Caco-2 (cell line): ENCODE measurements around the gene PEX5L. TPM values are rescaled to one million over a fixed set of nuclear protein-coding genes. Genes with fewer than 3 reads are reported as not detected.

Source experiments
- BruUV-seq: library from RNA; stranded (reverse); fragments of 400-500 nt; replicated peaks from 2 replicates; lab custom pipeline; 2021; lab: Mats Ljungman, UMichigan
- CTCF ChIA-PET: fragments of 300-600 bp; sonication (Branson Sonifier 250); formaldehyde crosslinking; loops from one replicate; lab custom pipeline; 2022; ENCODE audit warnings: antibody characterized with exemption; lab: Charles Lee
- POLR2A ChIA-PET: fragments of 300-600 bp; sonication (Branson Sonifier 250); formaldehyde crosslinking; loops from one replicate; lab custom pipeline; 2022; ENCODE audit warnings: antibody characterized with exemption; lab: Charles Lee
- DNase-seq, 2 experiments: peaks; one replicate each; pipeline versions ENCODE4 v3.0.0 to v3.0.0-alpha.2; 2020 to 2022
- H3K27me3 ChIP-seq: replicated peaks from 2 replicates; pipeline ENCODE4 v1.6.0; 2011; ENCODE audit warnings: low read length; ENCODE audit not compliant: control insufficient read depth, insufficient read depth
- H3K36me3 ChIP-seq: 2 replicates; pipeline ENCODE4 v1.5.1; 2011; ENCODE audit warnings: low read length; ENCODE audit not compliant: control insufficient read depth, insufficient read depth
- H3K4me1 ChIP-seq: fragments of 250-450 bp; sonication (Bioruptor Pico); 2 replicates; pipeline ENCODE4 v1.5.1; 2020; ENCODE audit warnings: mild to moderate bottlenecking
- H3K4me3 ChIP-seq: 2 replicates; pipeline ENCODE4 v1.5.1; 2011; ENCODE audit warnings: low read depth, mild to moderate bottlenecking, control low read depth, low read length
- H3K9me3 ChIP-seq: fragments of 250-450 bp; sonication (Bioruptor Pico); 2 replicates; pipeline ENCODE4 v1.5.1; 2020; ENCODE audit warnings: mild to moderate bottlenecking, moderate library complexity
- H3K27ac Mint-ChIP-seq: one replicate; pipeline ENCODE4 v1.8.0; 2022; ENCODE audit warnings: mixed read lengths; ENCODE audit not compliant: unreplicated experiment
- H3K27me3 Mint-ChIP-seq: one replicate; pipeline ENCODE4 v1.8.0; 2022; ENCODE audit warnings: mixed read lengths; ENCODE audit not compliant: insufficient read depth, unreplicated experiment
- H3K36me3 Mint-ChIP-seq: one replicate; pipeline ENCODE4 v1.8.0; 2022; ENCODE audit warnings: mild to moderate bottlenecking, mixed read lengths; ENCODE audit not compliant: insufficient read depth, unreplicated experiment
- H3K4me1 Mint-ChIP-seq: one replicate; pipeline ENCODE4 v1.8.0; 2022; ENCODE audit warnings: low read depth, mixed read lengths; ENCODE audit not compliant: unreplicated experiment
- H3K4me3 Mint-ChIP-seq: one replicate; pipeline ENCODE4 v1.8.0; 2022; ENCODE audit warnings: mild to moderate bottlenecking, moderate library complexity, mixed read lengths; ENCODE audit not compliant: unreplicated experiment
- H3K9me3 Mint-ChIP-seq: one replicate; pipeline ENCODE4 v1.8.0; 2022; ENCODE audit warnings: mixed read lengths; ENCODE audit not compliant: unreplicated experiment
- CTCF ChIP-seq, 2 experiments: fragments of 200-600 bp in 1 of 2; IDR thresholded peaks; 1 replicate in 1 of 2; 2 replicates in 1 of 2; pipeline versions ENCODE4 v1.5.1 to v1.8.0; 2011 to 2022; ENCODE audit warnings: antibody characterized with exemption in 1 of 2, control low read depth in 1 of 2, inconsistent platforms in 1 of 2, low read depth in 1 of 2, low read length in 1 of 2, mild to moderate bottlenecking in 1 of 2, moderate library complexity in 1 of 2; ENCODE audit not compliant: insufficient read depth in 1 of 2, severe bottlenecking in 1 of 2, unreplicated experiment in 1 of 2
- intact Hi-C: fragments of 100-400 bp; cut with micrococcal nuclease; formaldehyde crosslinking; loops from one replicate; pipeline ENCODE4 v1.10.0; 2022; ENCODE audit not compliant: unreplicated experiment
- total RNA-seq: library from RNA; stranded (reverse); gene quantifications from 2 replicates; pipeline ENCODE4 v1.2.3, GENCODE V29; 2022

Gene PEX5L
- total RNA-seq, 1 experiment from 2014 or later = not detected

DNA sequence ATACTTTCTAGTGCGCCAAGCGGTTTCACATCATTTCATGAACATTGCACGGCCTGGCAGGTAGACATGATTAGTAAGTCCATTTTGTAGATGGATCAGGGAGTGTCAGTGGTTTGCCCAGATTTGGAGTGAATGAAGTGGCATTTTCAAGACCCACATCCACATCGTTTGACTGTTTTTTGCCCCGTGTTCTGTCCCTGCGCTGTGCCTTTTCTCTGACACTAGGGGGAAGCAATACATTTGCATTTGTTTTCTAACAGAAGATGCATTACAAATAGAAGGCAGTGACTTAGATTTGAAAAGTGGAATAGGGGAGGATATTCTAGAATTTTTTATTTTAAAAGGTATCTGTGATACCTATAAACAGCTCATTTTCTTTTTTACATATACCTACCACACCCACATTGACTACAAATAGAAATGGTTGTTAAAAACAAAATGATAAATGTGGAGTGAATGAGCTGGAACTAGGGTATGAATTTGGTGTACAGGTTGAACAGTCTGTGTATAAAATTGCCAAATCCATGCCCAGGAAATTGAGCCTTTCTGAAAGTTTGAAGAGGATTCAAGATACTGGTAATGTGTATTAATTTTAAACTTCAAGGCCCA lies 285.9 kb downstream of the PEX5L start:
- Mint-ChIP-seq H3K36me3 (peaks cover 12% of the 10 kb centered on the region), H3K27ac (no peak overlapping the region), H3K9me3 (no peaks in the 10 kb centered on the region), H3K27me3 (no peaks in the 10 kb centered on the region), H3K4me3 (no peak overlapping the region), H3K4me1 (no peaks in the 10 kb centered on the region)
- ChIA-PET POLR2A (no interaction called here), CTCF (no interaction called here)
- Histone ChIP-seq H3K9me3 (no peaks in the 10 kb centered on the region), H3K27me3 (no peaks in the 10 kb centered on the region), H3K36me3 (no peaks in the 10 kb centered on the region; the same call in 1 of the 2 replicates), H3K4me3 (no peak overlapping the region), H3K4me1 (no peaks in the 10 kb centered on the region)
- DNase-seq = peak in 1 of 2 experiments; percentile 30
- intact Hi-C loops = loop anchor here (1.0 kb wide), 1 partner anchor 60 kb away; no protein-coding TSS in a partner anchor
- peak; percentile 50 to 66 for TF ChIP-seq CTCF (IDR thresholded peaks at IDR 0.05; ENCODE audit: insufficient read depth in 1 of 2, low read depth in 1 of 2, low read length in 1 of 2, severe bottlenecking in 1 of 2, unreplicated experiment in 1 of 2)
- no TSS peak for BruUV-seq

DNA sequence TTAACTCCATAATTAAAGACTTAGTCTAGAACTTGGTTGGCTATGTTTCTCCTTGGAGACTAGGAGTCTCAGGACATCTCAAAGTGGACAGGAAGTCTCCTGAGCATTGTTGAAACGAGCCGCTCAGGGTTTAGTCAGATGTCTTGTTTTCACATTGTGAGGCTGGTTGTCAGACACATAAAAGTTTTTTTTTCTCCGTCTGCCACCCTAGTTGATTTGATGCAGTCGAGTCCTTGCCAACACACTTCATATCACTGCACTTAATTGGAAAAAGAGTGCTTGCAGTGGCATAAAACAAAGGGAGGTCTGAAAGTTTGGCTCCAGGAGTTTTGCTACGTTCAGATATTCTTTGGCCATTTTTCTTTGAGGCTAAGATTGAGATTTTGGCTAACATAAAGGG lies 291.0 kb downstream of the PEX5L start:
- no peak overlapping the region for H3K4me3 ChIP-seq
- Mint-ChIP-seq H3K27me3 (no peaks in the 10 kb centered on the region), H3K9me3 (no peaks in the 10 kb centered on the region), H3K36me3 (peaks cover 12% of the 10 kb centered on the region), H3K27ac (no peak overlapping the region), H3K4me3 (no peak overlapping the region), H3K4me1 (no peaks in the 10 kb centered on the region)
- intact Hi-C loops = no loop called here
- no peak for TF ChIP-seq CTCF (IDR thresholded peaks at IDR 0.05; ENCODE audit: insufficient read depth in 1 of 2, low read depth in 1 of 2, low read length in 1 of 2, severe bottlenecking in 1 of 2, unreplicated experiment in 1 of 2)
- BruUV-seq = no TSS peak
- no peak for DNase-seq
- POLR2A ChIA-PET = no interaction called here
- H3K4me1 ChIP-seq = no peaks in the 10 kb centered on the region
- no peaks in the 10 kb centered on the region for H3K9me3 ChIP-seq
- no peaks in the 10 kb centered on the region for H3K27me3 ChIP-seq
- peaks cover 3% of the 10 kb centered on the region; the same call in 1 of the 2 replicates for H3K36me3 ChIP-seq
- CTCF ChIA-PET = no interaction called here

DNA sequence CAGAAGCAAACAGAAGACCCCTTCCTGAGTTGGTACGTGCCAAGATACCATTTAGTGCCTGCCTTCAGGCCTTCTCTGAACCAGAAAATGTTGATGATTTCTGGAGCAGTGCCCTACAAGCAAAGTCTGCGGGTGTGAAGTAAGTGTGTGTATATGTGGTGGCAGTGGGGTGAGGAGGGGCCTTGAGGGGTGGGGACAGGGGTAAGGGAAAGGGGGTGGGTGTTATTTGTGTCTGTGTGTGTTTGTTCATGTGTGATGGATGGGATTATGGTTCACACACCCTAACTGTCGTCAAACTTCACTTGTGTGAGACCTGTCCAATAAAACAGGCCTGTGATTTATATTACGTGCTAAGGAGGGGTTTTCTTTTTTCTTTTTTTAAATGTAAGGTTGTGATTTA lies 291.7 kb downstream of the PEX5L start:
- ChIA-PET POLR2A (no interaction called here), CTCF (no interaction called here)
- Histone ChIP-seq H3K9me3 (no peaks in the 10 kb centered on the region), H3K4me1 (no peaks in the 10 kb centered on the region), H3K4me3 (no peak overlapping the region), H3K27me3 (no peaks in the 10 kb centered on the region), H3K36me3 (peaks cover 3% of the 10 kb centered on the region; the same call in 1 of the 2 replicates)
- Mint-ChIP-seq H3K4me1 (no peaks in the 10 kb centered on the region), H3K27ac (no peak overlapping the region), H3K36me3 (peaks cover 12% of the 10 kb centered on the region), H3K4me3 (no peak overlapping the region), H3K27me3 (no peaks in the 10 kb centered on the region), H3K9me3 (no peaks in the 10 kb centered on the region)
- no peak for DNase-seq
- no TSS peak for BruUV-seq
- no peak for TF ChIP-seq CTCF (IDR thresholded peaks at IDR 0.05; ENCODE audit: insufficient read depth in 1 of 2, low read depth in 1 of 2, low read length in 1 of 2, severe bottlenecking in 1 of 2, unreplicated experiment in 1 of 2)
- intact Hi-C loops = no loop called here
